GM23338 (cell line): ENCODE results near the gene FBLN1.

Experiments
- CREB1 ChIP-seq: fragments of 250-450 bp; sonication (Bioruptor Pico); IDR thresholded peaks from 2 replicates; pipeline ENCODE4 v1.5.0; 2020; ENCODE audit warnings: low read depth, mild to moderate bottlenecking, moderate library complexity
- CTCF ChIP-seq, 2 experiments: fragments of 200-600 bp in 1 of 2; sonication (generic) in 1 of 2; conservative IDR thresholded peaks; 2 replicates each; pipeline versions ENCODE4 v1.5.1 to v1.6.1; 2016 to 2017; ENCODE audit warnings: antibody characterized with exemption in 2 of 2, low read depth in 2 of 2, mild to moderate bottlenecking in 2 of 2, moderate library complexity in 1 of 2
- EZH2 ChIP-seq: fragments of 200-600 bp; sonication (generic); IDR thresholded peaks from one replicate; pipeline ENCODE4 v1.8.0; 2017; ENCODE audit warnings: antibody characterized with exemption, mild to moderate bottlenecking, low read depth; ENCODE audit not compliant: unreplicated experiment
- EZH2phosphoT487 ChIP-seq: fragments of 200-600 bp; sonication (generic); IDR thresholded peaks from one replicate; pipeline ENCODE4 v1.8.1; 2018; ENCODE audit warnings: antibody characterized with exemption; ENCODE audit not compliant: unreplicated experiment
- JUNB ChIP-seq: IDR thresholded peaks from one replicate; pipeline ENCODE4 v1.6.1; 2016; ENCODE audit warnings: antibody characterized with exemption; ENCODE audit not compliant: unreplicated experiment
- POLR2AphosphoS5 ChIP-seq: IDR thresholded peaks from 2 replicates; pipeline ENCODE4 v1.6.1; 2016; ENCODE audit warnings: antibody characterized with exemption, low read depth
- TF ChIP-seq, protein P1 (sequence below): IDR thresholded peaks from one replicate; pipeline ENCODE4 v1.6.1; 2018; ENCODE audit warnings: antibody characterized with exemption; ENCODE audit not compliant: unreplicated experiment
- TF ChIP-seq, protein P2 (sequence below): IDR thresholded peaks from 2 replicates; pipeline ENCODE4 v1.6.1; 2016; ENCODE audit warnings: antibody characterized with exemption

DNA sequence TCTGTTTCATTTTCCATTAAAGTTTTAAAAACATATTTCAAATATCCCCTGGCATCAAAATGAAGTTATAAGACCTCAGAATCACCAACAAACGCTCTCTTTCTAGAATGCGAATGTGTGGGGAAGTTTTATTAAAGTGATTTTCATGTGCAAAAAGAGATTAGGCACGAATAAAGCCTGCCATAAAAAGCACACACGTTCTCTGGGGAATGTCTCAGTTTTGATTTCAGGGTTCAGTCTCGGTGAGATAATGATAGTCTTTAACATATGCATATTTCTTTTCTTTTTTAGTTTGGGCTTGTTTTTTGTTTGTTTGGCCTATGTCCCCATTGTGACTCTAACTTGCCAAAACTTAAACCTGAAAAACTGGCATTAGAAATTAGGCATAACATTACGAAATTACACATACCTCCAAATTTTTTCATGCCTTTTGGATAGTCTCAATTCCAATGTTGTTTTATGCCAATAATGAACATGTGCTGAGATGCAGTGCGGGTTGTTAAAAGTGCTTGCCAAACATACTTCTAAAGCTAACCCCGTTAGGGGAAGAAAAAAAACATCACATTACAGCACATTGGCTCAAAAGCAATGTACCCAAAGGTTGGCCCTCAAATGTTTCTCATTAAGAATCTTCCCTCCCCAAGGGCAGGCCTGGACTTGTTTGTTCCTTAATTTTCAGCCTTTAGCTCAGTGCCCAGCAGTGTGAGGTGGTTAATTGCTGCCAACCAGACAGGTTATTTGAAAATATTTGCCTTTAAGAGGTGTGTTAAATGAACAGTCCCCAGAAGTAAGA, 33.2 kb upstream of the FBLN1 start:
- TF ChIP-seq CTCF (conservative IDR thresholded peaks at IDR 0.05; ENCODE audit: low read depth in 2 of 2) (no peak), POLR2AphosphoS5 (no peak), EZH2phosphoT487 (no peak), EZH2 (no peak), JUNB (no peak), CREB1 (CRISPR knock-in tag) (no peak)
- TF ChIP-seq, protein P1, sequence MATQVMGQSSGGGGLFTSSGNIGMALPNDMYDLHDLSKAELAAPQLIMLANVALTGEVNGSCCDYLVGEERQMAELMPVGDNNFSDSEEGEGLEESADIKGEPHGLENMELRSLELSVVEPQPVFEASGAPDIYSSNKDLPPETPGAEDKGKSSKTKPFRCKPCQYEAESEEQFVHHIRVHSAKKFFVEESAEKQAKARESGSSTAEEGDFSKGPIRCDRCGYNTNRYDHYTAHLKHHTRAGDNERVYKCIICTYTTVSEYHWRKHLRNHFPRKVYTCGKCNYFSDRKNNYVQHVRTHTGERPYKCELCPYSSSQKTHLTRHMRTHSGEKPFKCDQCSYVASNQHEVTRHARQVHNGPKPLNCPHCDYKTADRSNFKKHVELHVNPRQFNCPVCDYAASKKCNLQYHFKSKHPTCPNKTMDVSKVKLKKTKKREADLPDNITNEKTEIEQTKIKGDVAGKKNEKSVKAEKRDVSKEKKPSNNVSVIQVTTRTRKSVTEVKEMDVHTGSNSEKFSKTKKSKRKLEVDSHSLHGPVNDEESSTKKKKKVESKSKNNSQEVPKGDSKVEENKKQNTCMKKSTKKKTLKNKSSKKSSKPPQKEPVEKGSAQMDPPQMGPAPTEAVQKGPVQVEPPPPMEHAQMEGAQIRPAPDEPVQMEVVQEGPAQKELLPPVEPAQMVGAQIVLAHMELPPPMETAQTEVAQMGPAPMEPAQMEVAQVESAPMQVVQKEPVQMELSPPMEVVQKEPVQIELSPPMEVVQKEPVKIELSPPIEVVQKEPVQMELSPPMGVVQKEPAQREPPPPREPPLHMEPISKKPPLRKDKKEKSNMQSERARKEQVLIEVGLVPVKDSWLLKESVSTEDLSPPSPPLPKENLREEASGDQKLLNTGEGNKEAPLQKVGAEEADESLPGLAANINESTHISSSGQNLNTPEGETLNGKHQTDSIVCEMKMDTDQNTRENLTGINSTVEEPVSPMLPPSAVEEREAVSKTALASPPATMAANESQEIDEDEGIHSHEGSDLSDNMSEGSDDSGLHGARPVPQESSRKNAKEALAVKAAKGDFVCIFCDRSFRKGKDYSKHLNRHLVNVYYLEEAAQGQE = no peak
- TF ChIP-seq, protein P2, sequence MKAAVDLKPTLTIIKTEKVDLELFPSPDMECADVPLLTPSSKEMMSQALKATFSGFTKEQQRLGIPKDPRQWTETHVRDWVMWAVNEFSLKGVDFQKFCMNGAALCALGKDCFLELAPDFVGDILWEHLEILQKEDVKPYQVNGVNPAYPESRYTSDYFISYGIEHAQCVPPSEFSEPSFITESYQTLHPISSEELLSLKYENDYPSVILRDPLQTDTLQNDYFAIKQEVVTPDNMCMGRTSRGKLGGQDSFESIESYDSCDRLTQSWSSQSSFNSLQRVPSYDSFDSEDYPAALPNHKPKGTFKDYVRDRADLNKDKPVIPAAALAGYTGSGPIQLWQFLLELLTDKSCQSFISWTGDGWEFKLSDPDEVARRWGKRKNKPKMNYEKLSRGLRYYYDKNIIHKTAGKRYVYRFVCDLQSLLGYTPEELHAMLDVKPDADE = no peak
